Urinary bladder (tissue), 4 donors: Measurements from ENCODE around the gene ACIN1. TPM values are rescaled to one million over a fixed set of nuclear protein-coding genes. Genes with fewer than 3 reads are reported as not detected.
A peak's percentile ranks its signal among the peaks of the same experiment; 100 is the strongest.

ENCODE experiments used
- DNase-seq: peaks from one replicate; pipeline ENCODE4 v3.0.0-alpha.2; 2015; ENCODE audit errors: extremely low spot score
- H3K27ac ChIP-seq: one replicate; pipeline ENCODE4 v1.5.1; 2013; ENCODE audit warnings: low read depth, mild to moderate bottlenecking, moderate library complexity
- H3K36me3 ChIP-seq: one replicate; pipeline ENCODE4 v1.6.1; 2013; ENCODE audit warnings: mild to moderate bottlenecking, moderate library complexity; ENCODE audit not compliant: insufficient read depth
- H3K4me1 ChIP-seq: one replicate; pipeline ENCODE4 v1.6.1; 2013; ENCODE audit warnings: mild to moderate bottlenecking, moderate library complexity; ENCODE audit not compliant: insufficient read depth
- H3K4me3 ChIP-seq: one replicate; pipeline ENCODE4 v1.5.1; 2013; ENCODE audit warnings: low read depth, low read length
- WGBS: extraction: QIAGEN DNeasy Blood & Tissue Kit; methylation state at CpG from one replicate; pipeline ENCODE4 v1.1.7; 2013; 5-methylcytosine and 5-hydroxymethylcytosine counted together
- polyA plus RNA-seq: library from polyadenylated mRNA; stranded (reverse); fragments of 200-250 nt; gene quantifications from one replicate; pipeline ENCODE4 v1.2.3, GENCODE V29; 2013
- total RNA-seq: library from RNA; depleted of rRNA; stranded (reverse); fragments of >200 nt; gene quantifications from one replicate; pipeline ENCODE4 v1.2.3, GENCODE V29; 2014
- donor health status: healthy with polysubstance abuse.
- donor health status: healthy.

The ACIN1 gene
- total and polyA plus RNA-seq, 2 donors, result 82.2 to 87.9 TPM

DNA sequence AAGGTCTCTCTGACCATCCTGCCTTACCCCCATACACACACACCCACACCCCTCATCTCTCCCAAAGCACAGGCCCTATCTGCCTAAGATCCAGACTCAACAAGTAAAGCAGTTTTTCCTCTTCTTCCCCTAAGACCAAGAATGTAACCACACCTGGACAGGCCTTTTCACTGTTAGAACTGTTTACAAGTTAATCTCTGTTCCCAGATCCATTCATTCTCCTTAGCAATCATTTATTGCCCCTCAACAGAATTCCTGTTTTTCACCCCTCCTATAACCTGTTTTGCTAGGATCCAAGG lies 11.8 kb upstream of the ACIN1 start:
- no peak for DNase-seq
- H3K4me3 ChIP-seq, result no peak overlapping the region
- no peak overlapping the region for H3K27ac ChIP-seq
- no peaks in the 10 kb centered on the region for H3K4me1 ChIP-seq
- H3K36me3 ChIP-seq, result no peaks in the 10 kb centered on the region

DNA sequence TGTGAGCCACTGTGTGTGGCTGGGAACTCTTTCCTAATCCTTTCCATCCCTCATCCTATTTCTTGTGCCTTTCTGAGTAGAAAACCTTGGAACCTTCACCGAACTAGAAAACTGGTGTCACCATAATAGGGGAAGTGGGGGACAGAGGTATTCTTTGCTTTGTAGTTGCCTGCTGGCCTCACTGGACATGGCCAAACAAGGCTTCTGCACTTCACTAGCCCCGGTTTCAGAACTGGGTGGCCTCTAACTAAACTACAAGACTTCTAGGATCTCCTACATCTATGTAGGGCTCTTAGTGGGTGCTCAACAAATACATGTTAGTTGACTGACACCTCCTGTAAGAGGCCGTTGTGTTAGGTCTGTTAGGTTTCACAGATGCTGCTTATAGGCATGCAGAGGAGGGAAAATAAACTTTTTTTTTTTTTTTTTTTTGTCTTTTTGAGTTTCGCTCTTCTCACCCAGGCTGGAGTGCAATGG lies 10.4 kb upstream of the ACIN1 start:
- 88% methylated on average over 4 of the region's 4 CpGs for WGBS
- no peak for DNase-seq
- no peaks in the 10 kb centered on the region for H3K4me1 ChIP-seq
- no peak overlapping the region for H3K27ac ChIP-seq
- no peaks in the 10 kb centered on the region for H3K36me3 ChIP-seq
- no peak overlapping the region for H3K4me3 ChIP-seq

DNA sequence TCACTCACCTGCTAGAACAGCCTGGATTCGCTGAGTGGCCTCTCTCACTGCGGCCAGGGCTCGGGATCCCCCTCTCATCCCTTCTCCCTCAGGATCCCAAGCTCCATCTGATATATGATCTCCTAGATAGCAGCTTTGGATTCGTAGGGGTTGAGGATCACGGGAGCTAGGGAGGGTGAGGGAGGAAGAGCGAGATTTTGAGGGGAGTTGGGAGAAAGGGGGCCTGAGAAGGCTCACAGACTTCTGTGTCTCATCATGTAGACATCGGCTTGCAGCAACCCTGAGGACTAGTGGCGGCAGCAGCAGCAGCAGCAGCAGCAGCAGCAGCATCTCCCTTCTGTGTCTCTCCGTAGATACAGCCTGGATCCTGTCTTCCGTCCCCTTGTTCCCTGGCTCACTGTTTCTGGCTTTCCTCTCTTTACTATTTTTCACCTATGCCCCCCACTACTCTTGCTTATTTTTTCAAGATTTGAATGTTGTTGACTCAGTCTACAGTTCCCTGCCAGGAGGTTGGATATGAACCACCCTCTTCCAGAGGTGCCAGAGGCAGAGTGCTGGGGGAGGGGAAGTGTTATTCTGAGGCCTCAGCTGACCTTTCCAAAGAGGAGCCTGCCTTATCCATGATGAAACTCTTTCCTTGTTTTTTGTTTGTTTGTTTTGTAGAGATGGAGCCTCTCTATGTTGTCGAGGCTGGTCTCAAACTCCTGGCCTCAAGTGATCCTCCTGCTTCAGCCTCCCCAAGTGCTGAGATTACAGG lies 9.8 kb upstream of the ACIN1 start, which contains the start of gene CIROP:
Gene CIROP (minus strand): TSS at position 399 of the 757 bp plus-strand sequence. CDS start 69 bp downstream, at position 330.
- no peak for DNase-seq

DNA sequence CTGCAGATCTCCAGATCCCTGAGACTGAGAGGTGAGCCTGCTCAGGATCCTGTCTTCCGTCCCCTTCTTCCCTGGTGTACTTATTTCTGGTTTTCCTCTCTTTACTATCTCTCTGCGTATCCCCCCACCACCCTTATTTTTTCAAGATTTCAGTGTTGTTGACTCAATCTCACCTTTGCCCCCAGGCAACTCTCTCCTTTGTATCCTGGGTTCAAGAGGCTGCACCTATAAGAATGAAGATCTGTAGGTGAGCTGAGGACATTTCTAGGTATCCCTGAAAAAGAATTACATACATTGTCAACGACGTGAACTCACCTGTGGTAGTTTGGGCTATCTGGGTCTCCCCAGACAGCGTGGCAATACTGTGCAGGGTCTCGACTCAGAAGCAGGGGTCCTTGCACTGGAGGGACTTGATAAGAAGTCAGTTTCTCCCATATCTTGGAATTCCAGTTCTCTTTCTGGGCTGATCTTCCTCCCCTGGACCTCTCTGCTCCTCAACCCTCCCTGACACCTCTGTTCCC lies 9.2 kb upstream of the ACIN1 start:
- DNase-seq, result no peak
- H3K4me3 ChIP-seq, result no peak overlapping the region
- H3K27ac ChIP-seq, result no peak overlapping the region
- 84% methylated on average over 6 of the region's 6 CpGs for WGBS
- H3K4me1 ChIP-seq, result no peaks in the 10 kb centered on the region
- H3K36me3 ChIP-seq, result no peaks in the 10 kb centered on the region

More for the DNA sequence above, 9.8 kb upstream of the ACIN1 start, which contains the start of gene CIROP:
- no peak within 1 kb of the TSS for H3K27ac ChIP-seq
- no peaks in the 10 kb centered on the region for H3K4me1 ChIP-seq
- WGBS, result 54% methylated on average over 11 of the region's 11 CpGs
- H3K36me3 ChIP-seq, result no peaks in the 10 kb centered on the region
- no peak within 1 kb of the TSS for H3K4me3 ChIP-seq

DNA sequence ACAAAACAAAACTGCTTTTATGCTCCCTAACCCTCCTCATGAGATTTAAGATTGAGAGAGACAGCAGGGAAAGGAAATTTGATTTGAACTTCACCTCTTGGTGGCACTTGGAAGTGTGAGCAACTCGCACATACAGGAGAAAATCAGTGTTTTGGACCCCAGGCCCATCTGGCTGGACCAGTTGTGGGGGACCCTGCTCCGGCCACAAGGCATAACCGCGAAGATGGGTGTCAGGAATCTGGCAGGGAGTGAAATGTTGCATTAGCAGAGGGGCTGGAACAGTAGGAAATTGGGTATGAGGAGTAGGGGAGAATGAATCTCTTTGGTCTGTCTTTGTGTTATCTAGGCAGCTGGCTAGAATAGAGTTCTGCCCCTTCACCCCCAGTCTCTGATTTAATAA lies 8.6 kb upstream of the ACIN1 start:
- WGBS, result 87% methylated on average over 4 of the region's 4 CpGs
- Histone ChIP-seq H3K36me3 (no peaks in the 10 kb centered on the region), H3K27ac (no peak overlapping the region), H3K4me3 (no peak overlapping the region), H3K4me1 (no peaks in the 10 kb centered on the region)
- no peak for DNase-seq

DNA sequence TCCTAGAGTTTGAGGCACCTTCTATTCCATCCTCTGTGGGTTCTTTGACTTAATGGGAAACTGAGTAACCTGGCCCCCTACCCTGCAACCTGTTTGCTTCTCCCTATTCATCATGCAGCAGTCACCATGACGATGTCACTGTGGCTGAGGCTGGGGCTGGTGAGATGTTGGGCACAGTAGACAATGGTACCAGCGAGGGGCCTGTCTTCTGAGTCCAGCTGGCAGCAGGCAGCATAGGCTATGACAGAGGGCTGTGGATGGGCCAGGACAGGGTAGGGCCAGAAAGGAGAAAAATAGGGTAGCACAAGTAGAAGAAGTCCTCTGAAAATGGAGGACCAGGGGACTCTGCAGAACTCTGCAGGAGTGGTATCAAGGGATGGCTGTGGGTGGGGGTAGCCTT lies 7.9 kb upstream of the ACIN1 start:
- H3K4me1 ChIP-seq, result no peaks in the 10 kb centered on the region
- H3K36me3 ChIP-seq, result no peaks in the 10 kb centered on the region
- WGBS, result 89% methylated on average over 2 of the region's 2 CpGs
- DNase-seq, result no peak
- H3K4me3 ChIP-seq, result no peak overlapping the region
- no peak overlapping the region for H3K27ac ChIP-seq

DNA sequence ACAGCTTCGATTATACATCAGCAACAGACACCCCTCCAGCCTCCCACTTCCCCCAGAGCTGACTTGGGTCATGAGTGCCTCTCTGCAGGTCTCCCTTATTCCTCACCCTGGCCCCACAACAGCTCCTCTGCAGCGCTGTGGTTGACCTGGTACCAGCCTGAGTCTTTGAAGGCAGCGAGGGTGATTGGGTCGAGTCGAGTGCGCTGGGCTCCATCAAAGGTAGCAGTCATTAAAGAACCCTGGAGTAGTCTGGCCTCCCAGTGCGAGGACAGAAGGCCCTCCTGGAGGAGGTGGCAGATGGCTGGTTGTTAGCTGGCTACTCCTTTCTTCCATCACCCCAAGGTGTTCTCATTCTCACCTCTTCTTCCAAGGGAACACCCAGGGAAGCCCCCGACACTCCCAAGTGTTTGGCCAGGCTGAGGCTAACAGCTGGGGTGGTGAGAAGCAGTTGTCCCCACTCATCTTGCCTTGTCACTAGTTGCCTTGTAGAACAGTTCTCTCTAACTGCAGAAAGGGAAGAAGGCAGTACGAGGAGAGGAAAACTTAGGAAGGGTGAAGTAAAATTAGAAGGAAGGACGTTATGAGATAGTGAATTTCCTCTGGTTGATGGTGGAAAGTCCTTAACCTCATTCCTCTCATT lies 7.2 kb upstream of the ACIN1 start:
- 73% methylated on average over 10 of the region's 10 CpGs for WGBS
- Histone ChIP-seq H3K4me3 (no peak overlapping the region), H3K36me3 (no peaks in the 10 kb centered on the region), H3K27ac (no peak overlapping the region), H3K4me1 (no peaks in the 10 kb centered on the region)
- DNase-seq, result no peak

DNA sequence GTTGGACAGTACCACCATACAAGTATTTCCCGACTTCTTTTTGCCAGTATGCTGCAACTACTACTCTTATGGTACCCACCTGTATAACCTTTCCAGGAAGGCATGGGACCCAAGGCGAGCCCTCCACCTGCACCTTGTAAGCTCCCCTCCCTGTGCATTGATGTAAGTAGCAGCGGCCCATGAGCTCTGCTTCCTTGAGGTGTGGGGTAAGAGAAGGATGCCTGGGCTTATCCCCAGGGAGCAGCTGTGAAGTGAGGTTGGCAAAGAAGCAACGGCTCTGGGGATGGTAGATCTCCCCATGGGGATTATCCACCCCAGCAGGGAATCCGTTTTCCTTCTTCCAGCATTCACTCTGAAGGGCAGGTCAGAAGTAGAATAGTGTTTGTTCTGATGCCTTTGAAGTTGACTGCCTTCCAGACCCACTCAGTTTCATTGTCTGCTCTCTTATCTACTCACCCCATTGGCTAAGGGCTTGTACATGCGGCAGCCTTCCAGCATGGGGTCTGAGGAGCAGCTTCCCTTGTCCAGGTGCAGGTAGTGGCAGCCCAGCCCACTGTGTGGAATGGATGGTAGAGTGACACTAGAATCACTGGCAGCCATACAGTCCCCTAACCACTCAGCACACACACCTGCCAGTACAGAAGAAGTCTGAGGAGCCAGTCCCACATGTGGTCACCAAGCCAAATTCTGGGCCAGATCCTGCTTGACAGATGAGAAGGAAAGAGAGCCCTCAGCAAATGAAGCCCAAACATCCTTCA lies 6.5 kb upstream of the ACIN1 start:
- WGBS, result 83% methylated on average over 6 of the region's 6 CpGs
- no peak for DNase-seq
- no peak overlapping the region for H3K27ac ChIP-seq

DNA sequence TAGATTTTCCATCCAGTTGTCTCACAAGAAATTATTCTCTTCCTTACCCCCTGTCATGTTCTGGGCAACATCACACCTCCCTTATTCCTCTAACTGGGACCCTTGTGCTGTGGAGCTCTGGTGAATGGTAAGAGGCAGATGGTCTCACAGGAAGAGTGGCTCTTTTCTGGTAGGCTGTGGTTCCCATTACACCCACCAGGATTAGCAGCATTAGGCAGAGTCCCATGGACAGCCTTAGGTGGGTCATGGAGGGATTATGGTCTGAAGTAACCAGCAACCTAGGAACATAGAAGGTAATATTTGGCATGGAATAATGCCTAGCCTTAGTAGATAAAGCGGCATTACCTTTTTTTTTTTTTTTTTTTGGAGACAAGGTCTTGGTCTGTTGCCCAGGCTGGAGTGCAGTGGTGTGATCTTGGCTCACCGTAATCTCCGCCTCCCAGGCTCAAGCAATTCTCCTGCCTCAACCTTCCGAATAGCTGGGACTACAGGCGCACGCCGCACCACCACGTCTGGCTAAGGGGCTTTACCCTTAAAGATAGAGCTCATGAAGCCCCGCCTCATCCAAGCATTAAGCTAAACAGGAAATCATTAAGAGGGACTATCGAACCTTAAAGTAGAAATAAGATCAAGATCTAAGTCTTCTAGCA lies 4.4 kb upstream of the ACIN1 start:
- 81% methylated on average over 10 of the region's 10 CpGs for WGBS
- DNase-seq, result no peak
- H3K4me1 ChIP-seq, result no peaks in the 10 kb centered on the region
- H3K27ac ChIP-seq, result no peak overlapping the region
- H3K4me3 ChIP-seq, result no peak overlapping the region
- no peaks in the 10 kb centered on the region for H3K36me3 ChIP-seq

More for the DNA sequence above, 6.5 kb upstream of the ACIN1 start:
- no peak overlapping the region for H3K4me3 ChIP-seq
- H3K4me1 ChIP-seq, result no peaks in the 10 kb centered on the region
- H3K36me3 ChIP-seq, result no peaks in the 10 kb centered on the region

DNA sequence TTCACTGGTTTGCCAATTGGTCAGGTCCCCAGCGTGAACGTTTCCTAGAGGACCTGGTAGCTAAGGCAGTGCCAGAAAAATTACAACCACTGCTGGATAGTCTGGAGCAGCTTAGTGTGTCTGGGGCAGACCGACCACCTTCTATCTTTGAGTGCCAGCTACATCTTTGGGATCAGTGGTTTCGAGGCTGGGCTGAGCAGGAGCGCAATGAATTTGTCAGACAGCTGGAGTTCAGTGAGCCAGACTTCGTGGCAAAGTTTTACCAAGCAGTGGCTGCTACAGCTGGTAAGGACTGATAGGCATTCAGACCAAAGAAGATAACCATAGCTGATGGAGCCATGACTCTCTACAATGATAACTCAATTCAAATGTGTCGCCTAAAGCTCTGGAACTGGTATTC lies 2.9 kb upstream of the ACIN1 start:
- DNase-seq, result no peak
- Histone ChIP-seq H3K36me3 (no peaks in the 10 kb centered on the region), H3K4me3 (no peak overlapping the region), H3K27ac (no peak overlapping the region), H3K4me1 (no peaks in the 10 kb centered on the region)
- WGBS, result 86% methylated on average over 7 of the region's 7 CpGs

DNA sequence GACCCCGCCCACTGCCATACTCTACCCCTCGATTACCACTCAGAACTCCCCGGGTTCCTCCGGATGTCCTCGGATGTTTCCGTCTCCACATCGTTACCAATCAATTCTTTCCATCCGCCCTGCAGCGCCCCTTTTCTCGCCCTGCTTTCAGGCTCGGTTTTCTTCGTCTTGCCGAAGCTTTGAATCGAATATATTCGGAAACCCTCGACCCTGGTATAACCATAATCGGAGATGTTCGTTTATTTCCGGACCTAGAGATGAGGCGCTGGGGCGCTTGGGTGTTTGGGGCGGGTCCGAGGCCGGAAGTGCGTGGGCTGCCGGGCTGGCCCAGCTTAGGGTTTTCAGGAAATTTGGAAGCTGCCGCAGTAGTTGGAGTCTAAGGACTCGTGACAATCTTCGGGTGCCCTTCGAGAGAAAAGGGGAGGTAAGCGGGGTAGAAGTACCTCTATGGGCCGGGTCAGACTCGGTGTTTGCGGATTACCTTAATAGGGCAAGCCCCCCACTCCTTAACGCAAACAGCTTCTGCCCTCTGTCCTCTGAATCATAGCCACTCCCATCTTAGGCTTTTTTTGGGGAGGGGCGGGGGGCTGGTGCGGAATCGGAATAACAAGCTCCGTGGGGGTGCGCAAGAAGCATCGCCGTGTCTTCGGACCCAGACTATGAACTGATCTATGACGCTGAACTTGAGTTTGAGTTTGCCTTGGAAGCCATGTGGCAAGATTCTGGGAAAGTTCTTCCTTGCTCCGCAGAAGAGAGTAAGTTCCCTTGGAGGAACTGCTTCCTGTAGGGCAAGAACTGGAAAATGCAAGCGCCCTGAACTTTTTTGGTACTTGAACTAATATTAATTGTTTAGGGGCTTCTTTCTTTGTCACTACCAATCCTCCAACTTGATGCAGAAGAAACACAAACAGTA lies 516 bp upstream of the ACIN1 start, which contains the start of gene C14orf119:
Gene C14orf119 (plus strand): TSS at position 310 of the 913 bp plus-strand sequence. CDS start 2,154 bp downstream, outside the sequence.
- DNase-seq, result peak; percentile 100
- H3K4me3 ChIP-seq, result peak within 1 kb of the TSS; percentile 74
- WGBS, result under 1% methylated on average over 46 of the region's 46 CpGs
- H3K4me1 ChIP-seq, result no peaks in the 10 kb centered on the region
- H3K36me3 ChIP-seq, result no peaks in the 10 kb centered on the region
- peak within 1 kb of the TSS; percentile 98 for H3K27ac ChIP-seq

DNA sequence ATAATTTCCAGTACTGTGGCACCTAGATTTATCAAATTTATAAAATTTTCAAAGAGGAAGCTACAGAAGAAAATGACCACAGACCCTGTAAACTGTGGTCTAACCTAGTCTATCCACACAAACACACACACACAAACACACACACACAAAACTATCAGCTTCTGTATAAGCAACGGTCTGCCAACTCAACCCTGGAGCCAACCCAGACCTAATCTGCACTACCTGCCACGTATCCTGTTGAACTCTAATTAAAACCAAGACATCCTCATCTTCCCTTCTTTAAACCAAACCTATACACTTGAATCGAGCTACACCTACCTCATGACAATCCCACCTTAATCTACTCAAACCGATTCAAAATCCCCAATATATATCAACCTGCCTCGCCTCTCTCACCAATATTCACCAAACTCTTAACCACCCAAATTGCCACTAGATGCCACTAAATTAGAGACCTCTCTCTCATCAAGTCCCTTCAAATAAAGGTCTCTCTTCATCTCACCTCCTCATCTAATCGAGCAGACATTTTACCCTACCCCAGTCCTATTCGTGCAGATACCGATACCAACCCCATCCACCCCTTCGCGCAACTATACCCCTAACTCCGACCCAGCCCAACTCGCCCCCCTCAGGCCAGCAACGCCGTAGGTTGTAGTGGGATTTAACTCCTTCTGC lies 808 bp downstream of the ACIN1 start:
- DNase-seq, result no peak
- under 1% methylated on average over 14 of the region's 14 CpGs for WGBS
- Histone ChIP-seq H3K36me3 (no peaks in the 10 kb centered on the region), H3K4me3 (peak overlapping the region; percentile 74), H3K4me1 (no peaks in the 10 kb centered on the region), H3K27ac (peak overlapping the region; percentile 98)
